ENCODE results near the gene DUOXA1.
"Not testable (repeated sequence)": the region's sequence is repeated elsewhere in the genome, so short reads cannot be mapped to it uniquely, and the experiment has no call there.

The DUOXA1 gene

DNA sequence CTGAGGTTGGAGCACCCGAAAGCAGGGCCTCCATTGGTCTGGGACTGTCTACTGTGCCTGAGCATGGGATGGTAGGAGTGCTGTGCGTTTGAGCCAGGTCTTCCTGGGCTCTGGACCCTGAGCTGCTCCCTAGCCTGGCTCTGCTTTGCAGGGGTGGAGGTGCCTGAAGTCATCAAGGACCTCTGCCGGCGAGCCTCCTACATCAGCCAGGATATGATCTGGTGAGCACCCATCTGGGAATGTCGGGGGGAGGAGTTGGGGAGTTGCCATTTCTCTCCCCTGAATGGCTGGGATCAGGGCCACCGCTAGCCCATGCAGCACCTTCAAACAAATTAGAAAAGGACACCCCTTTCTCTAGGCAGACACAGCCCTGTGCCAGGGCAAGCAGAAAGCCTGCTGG lies 20.8 kb upstream of the DUOXA1 start:
- DNase-seq = no peak

DNA sequence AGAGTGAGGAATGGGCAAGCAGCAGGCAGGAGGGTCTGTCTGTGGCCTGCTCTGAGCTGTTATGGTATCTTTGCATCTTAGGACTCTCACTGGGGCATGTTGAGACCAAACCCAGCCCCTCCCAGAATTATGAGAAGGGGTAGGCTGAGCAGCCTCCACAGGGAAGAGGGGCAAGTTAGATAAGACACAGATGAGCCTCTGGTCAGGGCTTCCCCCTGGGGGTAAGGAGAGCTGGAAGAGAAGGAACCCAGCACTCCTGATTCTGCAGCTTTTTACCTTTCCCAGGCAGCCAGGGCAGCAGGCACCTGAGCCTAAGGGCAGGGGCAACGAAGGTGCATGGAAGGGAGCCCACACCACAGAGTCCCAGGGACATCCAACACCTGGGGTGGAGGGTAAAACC lies 19.4 kb upstream of the DUOXA1 start:
- no peak for DNase-seq

- no peak for DNase-seq
Measured at GRCh38 chr15:45148076-45149059, 18.7 kb upstream of the DUOXA1 start.

DNA sequence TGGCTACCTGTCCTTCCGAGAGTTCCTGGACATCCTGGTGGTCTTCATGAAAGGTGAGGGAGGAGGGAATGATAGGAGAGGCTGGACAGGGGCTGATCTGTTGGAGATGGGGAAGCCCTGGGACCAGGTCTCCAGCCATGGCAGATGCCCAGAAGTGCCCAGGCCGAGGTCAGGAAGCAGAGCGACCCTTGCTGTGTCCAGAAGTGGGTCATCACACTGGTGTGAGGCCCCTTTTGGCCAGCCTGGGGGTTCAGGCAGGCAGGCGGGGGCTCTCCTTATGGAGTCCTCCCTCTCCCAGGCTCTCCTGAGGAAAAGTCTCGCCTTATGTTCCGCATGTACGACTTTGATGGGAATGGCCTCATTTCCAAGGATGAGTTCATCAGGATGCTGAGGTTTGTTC lies 17.9 kb upstream of the DUOXA1 start:
- DNase-seq = no peak

DNA sequence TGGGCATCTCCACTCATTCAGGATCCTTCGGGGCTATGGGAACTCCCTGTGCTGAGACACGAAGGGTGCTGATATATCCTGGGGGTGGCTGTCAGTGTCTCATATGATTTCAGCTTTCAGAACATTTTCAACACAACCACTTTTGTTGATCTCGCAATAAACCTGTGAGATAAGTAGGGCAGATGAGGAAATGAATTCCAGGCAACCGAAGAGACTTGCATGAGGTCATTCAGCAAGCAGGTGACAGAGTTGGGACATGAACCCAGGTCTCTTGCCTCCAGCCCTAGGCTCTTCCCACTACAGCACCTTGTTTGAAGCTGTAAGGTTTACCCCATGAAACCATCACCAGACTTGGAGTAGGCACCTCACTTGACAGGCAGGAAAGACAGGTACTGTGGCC lies 16.7 kb upstream of the DUOXA1 start:
- DNase-seq = no peak

GRCh38 chr15:45144775-45145174 lies 15.1 kb upstream of the DUOXA1 start:
- no peak for DNase-seq

- no peak for DNase-seq
Measured at GRCh38 chr15:45143946-45144345, 14.3 kb upstream of the DUOXA1 start.

DNA sequence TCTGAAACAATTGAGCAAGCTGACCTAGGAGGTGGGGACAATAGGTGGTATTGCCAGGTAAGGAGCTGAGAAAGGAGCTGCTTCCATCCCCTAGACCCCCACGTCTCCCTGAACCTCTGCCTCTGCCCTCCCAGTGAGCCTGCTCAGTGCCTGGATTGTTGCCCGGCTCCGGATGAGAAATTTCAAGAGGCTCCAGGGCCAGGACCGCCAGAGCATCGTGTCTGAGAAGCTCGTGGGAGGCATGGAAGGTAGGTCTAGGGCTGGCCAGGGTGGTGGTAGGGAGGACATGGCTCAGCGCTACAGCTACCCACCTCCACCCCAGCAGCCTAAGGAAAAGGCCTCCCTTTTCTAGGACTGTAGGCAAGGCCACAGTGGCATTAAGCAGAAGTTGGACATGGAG lies 13.4 kb upstream of the DUOXA1 start:
- no peak for DNase-seq

DNA sequence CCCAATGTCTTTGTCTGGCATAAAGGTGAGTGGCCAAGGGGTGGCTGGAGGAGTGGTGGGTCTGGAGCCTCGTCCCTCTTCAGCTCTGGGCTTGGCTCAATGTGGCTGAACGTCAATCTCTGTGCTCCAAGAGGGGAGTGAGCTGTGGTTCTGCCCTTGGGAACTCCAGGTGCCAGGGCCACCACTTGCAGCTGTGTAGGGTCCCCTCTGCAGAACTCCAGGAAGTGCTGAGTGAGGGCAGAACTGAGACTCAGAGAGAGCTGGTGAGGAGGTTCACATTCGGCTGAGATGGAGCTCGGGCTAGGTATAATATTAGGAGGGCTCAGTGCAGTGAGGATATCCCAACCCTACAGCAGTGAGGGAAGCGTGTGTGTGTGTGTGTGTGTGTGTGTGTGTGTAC lies 11.7 kb upstream of the DUOXA1 start:
- DNase-seq = no peak

GRCh38 chr15:45140557-45141250 lies 11.0 kb upstream of the DUOXA1 start:
- no peak for DNase-seq

- DNase-seq = no peak
Measured at GRCh38 chr15:45139770-45140169, 10.1 kb upstream of the DUOXA1 start.

- no peak for DNase-seq
Measured at GRCh38 chr15:45138814-45139765, 9.4 kb upstream of the DUOXA1 start.

DNA sequence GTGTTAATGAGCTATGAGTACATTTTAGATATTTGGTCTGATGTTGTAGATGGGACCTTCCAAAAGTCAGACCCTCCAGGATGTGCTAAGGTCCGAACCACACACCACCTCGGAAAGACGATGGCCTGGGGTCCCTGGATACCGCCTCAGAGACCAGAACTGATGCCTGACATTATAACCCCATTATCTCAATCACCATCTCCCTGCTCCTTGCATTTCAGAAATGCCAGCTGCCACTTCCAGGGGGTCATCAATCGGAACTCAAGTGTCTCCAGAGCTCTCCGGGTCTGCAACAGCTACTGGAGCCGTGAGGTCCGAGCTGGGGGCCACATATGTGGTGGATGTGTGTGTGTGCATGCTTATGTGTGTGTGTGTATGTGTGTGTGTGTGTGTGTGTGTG lies 8.0 kb upstream of the DUOXA1 start:
- DNase-seq = no peak

- peak; percentile 31 for DNase-seq
Measured at GRCh38 chr15:45136378-45136764, 6.7 kb upstream of the DUOXA1 start.

DNA sequence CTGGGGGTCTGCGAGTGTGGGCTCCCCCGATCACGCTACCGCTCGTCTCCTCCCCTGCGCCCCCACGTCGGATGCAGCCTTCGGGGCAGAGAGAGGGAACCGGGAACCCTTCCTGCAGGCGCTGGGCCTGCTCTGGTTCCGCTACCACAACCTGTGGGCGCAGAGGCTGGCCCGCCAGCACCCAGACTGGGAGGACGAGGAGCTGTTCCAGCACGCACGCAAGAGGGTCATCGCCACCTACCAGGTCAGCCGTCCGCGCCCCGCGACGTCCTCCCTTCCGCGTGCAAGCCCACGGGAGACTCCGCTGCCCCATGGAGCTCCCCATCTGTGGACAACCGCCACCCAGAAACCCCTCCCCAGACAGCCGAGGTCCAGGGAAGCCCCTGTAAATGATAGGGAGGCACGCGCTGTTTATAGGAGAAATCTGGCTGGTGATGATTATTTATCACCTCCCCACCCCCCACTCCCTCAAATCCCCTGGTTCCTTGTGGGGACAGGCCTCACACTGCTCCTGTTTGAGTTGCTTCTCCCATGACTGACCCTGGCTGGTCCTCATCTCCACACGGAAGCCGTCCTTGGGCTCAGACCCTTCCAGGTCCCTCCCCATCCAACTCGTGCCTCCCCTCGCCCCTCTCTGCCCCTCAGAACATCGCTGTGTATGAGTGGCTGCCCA lies 6.2 kb upstream of the DUOXA1 start:
- not testable (repeated sequence) for DNase-seq

DNA sequence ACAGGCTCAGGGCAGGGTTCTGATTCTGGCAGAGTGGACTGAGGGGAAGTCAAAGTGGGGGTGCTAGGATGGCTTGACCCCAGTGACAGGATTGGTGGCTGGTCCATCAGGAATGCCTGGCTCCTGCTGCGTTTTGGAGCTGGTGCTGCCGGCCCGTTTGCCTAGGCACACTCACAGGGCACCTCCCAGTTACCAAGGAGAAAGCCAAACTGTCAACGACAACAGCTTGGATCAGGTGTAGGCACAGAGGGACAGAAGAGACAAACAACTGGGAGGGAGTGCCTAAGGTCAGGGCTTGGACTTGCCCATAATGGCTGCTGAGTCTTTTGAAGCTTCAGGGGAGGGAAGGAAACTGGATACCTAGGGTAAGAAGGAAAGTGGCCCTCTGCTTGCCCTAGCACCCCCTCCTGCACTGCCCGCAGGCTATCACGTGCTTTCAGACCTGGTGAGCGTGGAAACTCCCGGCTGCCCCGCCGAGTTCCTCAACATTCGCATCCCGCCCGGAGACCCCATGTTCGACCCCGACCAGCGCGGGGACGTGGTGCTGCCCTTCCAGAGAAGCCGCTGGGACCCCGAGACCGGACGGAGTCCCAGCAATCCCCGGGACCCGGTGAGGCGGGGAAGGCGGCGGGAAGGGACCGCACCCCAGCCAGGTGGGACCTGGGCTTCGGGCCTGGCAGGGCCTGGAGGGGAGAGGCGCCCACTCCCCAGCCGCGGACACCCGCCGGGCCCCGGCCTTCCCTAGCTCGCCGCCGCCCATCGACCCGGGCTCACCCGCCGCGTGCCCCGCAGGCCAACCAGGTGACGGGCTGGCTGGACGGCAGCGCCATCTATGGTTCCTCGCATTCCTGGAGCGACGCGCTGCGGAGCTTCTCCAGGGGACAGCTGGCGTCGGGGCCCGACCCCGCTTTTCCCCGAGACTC lies 5.3 kb upstream of the DUOXA1 start:
- no peak for DNase-seq

GRCh38 chr15:45134046-45134445 lies 4.4 kb upstream of the DUOXA1 start:
- no peak for DNase-seq

GRCh38 chr15:45133561-45133920 lies 3.9 kb upstream of the DUOXA1 start:
- DNase-seq = peak; percentile 89

DNA sequence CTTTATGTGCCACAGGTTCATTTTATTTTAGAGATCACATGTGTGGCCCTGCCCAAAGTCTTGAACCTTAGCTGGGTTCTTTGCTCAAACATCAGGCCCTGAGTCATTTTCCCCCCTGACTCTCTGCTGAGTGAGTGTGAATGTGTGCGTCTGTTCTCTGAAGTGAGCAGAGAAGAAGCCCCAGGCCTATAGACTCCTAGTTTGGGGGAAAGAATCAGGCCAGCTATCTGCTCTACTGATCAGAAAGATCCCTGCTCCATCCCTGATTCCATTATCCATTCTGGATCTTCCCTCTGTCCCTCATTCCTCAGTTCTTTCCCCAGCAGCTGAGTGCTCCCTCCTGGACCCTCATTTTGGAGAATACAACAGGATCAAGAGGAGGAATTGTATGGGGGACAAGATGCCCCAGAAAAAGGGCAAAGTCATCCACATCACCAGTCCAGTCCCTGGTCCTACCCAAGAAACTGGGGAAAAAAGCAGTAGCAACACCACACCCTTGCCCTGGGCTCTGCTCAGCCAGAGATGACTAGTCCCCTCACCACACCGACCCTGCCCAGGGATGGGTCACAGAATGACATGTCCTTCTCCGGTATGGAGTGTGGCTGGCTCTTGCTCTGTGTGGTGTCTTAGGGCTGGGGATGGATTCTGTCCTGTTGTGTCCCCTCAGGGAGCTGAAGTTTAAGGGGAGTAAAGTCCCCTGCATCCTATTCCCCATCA lies 3.3 kb upstream of the DUOXA1 start:
- no peak for DNase-seq

- DNase-seq = no peak
Measured at GRCh38 chr15:45131510-45131909, 1.8 kb upstream of the DUOXA1 start.
